HG03521 (cell line): Measurements from ENCODE around the gene NOS2.
"Not testable (repeated sequence)": the region's sequence is repeated elsewhere in the genome, so short reads cannot be mapped to it uniquely, and the experiment has no call there.

Source experiments
- ATAC-seq: cut with Tn5 transposase; IDR thresholded peaks from one replicate; pipeline ENCODE4 v1.9.1; 2021; ENCODE audit warnings: mild to moderate bottlenecking, moderate library complexity; ENCODE audit not compliant: unreplicated experiment

NOS2 gene

GRCh38 chr17:27756467-27757371 lies 43.6 kb downstream of the NOS2 start:
- no peak for ATAC-seq

DNA sequence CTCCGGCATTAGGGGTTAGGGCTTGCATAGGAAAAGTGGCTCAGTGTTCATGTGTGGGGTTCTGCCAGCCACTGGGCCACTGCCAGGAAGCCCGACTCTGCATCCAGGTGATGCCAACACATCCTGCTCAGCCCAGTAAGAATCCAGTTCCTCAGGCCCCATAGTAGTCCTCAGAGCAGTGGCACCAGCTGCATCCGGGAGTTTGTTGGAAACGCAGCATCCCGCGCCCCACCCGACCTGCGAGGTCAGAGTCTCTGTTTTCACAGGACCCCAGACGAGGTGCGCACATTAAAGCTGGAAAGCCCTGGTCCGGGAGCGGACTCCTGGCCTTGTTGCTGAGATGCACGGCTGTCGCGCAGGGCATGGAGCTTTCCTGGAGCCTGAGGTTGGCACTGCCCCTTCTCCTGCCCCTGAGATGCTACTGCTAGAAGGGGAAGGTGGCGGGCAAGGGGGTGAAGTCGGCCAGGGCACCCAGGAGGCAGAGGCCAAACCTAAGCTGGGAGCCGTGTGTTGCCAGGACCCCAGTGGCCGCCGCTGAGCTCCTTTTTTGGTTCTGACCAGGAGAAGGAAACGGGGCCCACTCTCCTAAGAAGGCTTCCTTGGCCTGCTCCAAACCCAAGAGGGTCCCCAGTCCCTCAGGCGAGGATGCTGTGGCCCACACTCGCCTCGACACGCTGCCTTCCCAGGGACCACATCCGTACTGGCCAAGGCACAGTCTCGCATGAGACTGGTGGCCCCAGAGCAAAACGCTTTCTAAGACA lies 44.4 kb downstream of the NOS2 start:
- no peak for ATAC-seq

GRCh38 chr17:27754549-27754948 lies 45.8 kb downstream of the NOS2 start:
- ATAC-seq, result no peak

DNA sequence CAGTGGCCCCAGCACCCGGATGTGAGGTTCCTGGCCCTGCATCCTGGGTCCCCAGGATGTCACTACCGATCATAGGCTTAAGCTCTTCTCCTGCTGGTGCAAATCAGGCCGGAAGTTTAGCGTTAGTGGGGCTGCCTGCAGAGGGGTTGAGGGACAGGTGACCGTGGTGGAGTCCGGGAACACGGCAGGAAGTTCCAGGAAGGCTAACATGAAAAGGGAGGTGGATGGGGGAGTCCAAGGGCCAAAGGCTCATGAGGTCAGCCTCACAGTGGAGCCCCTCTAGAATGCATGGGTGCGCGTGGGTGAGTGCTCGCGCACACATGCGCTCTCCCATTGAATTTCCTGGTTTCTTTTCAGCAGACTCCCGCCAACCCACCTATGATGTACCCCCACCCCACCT lies 46.6 kb downstream of the NOS2 start:
- ATAC-seq, result not testable (repeated sequence)

DNA sequence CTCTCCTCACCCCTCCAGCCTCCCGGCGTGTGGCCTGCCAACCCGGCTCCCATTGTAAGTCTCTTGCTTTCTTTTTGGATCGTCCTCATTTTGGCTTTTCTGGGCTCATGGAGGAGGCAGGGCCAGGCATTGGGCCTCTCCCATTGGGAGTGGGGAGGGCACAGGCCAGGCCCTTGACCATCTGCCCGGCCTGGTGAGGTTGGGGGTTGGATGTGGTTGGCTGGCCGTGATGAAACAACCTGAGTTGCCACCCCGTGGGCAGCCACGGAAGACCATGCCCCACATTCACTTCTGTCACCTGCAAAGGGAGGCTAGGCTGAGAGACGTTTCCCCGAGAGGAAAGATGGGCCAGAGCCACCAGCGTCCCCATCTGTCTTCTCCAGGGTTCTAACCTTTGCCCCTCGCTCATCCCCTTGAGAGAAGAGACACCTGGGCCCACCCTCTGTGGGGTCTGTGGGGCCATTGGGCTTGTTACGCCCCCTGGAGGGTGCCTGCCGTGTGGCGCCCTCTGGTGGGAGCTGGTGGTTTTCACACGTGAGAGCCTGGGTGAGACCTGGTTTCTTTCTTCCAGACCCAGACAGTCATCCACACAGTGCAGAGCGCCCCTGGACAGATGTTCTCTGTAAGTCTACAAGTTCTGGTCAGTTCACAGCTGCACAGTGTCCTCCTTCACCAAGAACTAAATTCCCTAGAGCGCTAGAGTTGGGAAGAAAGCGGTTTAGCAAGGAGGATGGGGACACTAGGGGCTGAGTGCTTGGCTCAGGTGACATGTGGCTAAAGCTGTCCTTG lies 47.3 kb downstream of the NOS2 start:
- not testable (repeated sequence) for ATAC-seq

DNA sequence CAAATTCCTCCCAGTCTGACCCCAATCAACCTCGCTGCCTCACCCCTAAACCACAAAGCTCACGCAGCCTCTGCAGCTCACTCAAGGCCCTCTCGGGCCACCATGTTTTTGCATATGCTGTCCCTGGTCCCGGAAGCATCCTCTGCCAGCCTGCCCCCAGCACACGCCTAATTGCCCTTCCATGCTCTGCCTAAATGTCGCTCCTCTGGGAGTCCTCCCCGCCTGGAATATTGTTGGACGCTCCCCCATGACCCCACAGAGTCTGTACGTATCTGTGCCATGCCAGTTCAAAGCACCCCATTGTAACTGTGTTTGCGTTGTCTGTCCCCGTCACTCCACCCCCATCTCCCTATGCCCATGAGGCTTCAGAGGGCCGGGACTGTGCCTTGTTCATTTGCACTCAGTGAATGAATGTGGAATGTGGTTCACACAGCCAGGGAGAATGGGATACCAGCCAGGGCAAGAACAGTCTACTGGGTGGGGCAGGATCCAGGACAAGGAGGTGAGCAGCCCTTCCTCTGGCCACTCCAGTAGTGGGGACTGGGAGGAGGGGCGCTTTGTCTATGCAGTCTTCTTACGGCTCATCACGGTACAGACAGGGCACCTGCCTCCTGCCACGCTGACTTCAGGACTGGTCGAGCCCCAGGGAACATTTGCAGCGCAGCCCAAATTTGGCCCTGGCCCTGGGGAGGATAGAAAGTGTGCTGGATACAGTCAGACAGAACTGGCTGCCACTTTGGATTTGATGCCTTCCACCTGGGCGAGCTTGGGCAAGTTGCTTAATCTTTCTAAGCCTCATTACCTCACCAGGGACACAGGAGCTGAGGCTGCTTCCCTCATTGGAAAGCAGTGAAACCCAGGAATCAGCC lies 48.5 kb downstream of the NOS2 start:
- ATAC-seq, result no peak

DNA sequence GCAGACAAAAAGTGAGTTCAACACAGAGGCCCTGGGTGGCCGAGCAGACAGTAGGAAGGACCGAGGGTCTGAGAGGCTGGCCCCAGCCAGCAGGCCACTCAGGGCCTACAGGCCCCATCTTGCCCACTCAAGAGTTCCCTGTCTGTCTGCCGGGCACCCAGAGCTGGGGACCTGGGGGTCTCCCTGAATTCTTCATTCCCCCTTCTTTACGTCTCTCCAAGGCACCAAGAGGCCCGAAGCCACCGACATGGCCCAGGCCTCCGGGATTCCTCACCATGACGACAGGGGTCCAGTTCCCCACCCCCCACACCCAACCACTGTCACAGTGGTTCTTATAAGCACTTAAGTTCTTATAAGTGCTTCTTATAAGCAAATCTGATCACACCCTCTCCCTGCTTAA lies 49.2 kb downstream of the NOS2 start:
- no peak for ATAC-seq

DNA sequence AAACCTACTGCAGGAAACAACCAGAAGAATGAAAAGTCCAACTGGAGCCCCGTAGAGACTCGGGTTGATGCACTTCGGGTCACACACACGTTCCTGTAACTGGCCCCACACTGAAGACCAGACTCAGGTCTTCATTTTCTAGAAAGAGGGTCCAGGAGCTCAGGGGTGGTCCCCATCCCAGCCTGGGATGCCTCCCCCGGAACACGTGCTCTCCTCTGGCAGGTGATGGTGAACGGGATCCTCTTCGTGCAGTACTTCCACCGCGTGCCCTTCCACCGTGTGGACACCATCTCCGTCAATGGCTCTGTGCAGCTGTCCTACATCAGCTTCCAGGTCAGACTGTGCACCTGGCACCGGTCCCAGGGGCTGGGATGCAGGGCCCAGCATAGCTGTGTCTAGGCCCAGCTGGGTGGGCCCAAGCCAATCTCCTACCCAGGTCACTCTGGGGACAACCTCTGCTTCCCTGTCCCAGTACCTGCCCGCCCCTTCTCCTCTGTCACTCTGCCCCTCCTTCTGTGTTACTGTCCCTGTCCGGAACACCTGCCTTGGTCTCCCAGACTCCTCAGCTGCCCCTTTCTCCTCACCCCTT lies 50.7 kb downstream of the NOS2 start:
- ATAC-seq, result not testable (repeated sequence)

GRCh38 chr17:27748360-27748825 lies 51.9 kb downstream of the NOS2 start:
- ATAC-seq, result no peak

- no peak for ATAC-seq
These were observed 52.6 kb downstream of the NOS2 start for GRCh38 chr17:27747462-27748359.

GRCh38 chr17:27746881-27747280 lies 53.4 kb downstream of the NOS2 start:
- no peak for ATAC-seq

GRCh38 chr17:27746320-27746719 lies 54.0 kb downstream of the NOS2 start:
- ATAC-seq, result not testable (repeated sequence)

GRCh38 chr17:27745207-27745830 lies 55.0 kb downstream of the NOS2 start:
- not testable (repeated sequence) for ATAC-seq

DNA sequence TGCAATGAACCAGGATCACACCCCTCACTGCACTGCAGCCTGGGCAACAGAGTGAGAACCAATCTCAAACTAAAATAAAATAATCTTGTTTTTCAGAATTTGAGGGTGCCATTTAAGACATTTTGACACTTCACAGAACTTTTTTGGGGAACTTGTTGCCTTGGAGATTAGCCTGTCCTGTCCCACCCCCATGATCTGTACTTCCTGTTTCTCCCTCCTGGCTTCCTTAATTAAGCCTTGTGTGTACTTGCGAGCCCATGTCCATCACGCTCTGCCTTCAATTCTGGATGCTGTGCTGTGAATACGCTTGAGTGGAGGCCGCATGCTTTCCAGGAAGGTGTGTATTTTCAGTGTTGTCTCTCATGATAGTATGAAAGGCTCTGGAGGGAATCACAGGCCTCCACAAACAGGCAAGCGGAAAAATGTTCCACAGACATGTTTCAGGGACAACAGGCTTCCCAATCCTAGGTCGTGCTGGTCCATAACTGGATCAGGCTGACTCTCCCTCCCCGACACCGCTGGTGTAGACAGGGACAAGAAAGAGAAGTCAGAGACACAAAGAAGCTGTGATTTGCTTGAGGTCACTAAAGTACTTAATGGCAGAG lies 56.9 kb downstream of the NOS2 start:
- no peak for ATAC-seq

GRCh38 chr17:27741971-27742575 lies 58.3 kb downstream of the NOS2 start:
- no peak for ATAC-seq

DNA sequence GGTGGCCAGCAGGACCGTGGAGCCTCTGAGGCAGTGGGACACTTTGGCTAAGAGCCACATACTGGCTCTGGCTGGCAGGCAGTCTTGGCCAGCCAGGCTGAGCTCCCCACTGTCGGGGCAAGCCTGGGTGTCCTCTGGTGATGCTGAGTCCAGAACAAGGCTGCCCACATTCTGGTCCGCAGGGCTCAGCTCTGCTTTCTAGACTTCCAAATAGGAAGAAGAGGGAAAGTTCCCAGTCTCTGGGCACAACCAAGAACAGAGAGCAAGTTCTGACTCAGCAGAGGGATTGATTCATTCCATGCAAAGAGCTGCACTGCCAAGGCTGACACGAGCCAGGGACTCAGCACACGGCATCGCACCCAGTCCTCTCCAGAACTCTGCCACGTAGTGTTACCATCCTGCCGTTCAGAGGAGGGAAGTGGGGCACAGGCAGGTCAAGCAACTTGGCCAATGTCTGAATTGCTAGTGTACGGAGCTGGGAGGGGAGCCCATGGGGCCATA lies 58.9 kb downstream of the NOS2 start:
- no peak for ATAC-seq

- not testable (repeated sequence) for ATAC-seq
These were observed 59.8 kb downstream of the NOS2 start for GRCh38 chr17:27740541-27740940.
